Endothelial cell (in vitro differentiated cells): ENCODE data around the gene GNLY. TPM values are rescaled to one million over a fixed set of nuclear protein-coding genes. Genes with fewer than 3 reads are reported as not detected.

ENCODE experiments used
- DNase-seq: peaks from one replicate; pipeline ENCODE4 v3.0.0; 2021; ENCODE audit warnings: low spot score
- H3K27ac Mint-ChIP-seq: one replicate; pipeline ENCODE4 v1.8.0; 2021; ENCODE audit warnings: mixed read lengths, inconsistent platforms; ENCODE audit not compliant: unreplicated experiment
- H3K27me3 Mint-ChIP-seq: one replicate; pipeline ENCODE4 v1.8.0; 2021; ENCODE audit warnings: mild to moderate bottlenecking, moderate library complexity, mixed read lengths, inconsistent platforms; ENCODE audit not compliant: unreplicated experiment
- H3K36me3 Mint-ChIP-seq: one replicate; pipeline ENCODE4 v1.8.0; 2021; ENCODE audit warnings: mild to moderate bottlenecking, low read depth, mixed read lengths, inconsistent platforms; ENCODE audit not compliant: unreplicated experiment
- H3K4me1 Mint-ChIP-seq: one replicate; pipeline ENCODE4 v1.8.0; 2021; ENCODE audit warnings: mild to moderate bottlenecking, mixed read lengths, inconsistent platforms; ENCODE audit not compliant: unreplicated experiment
- H3K4me3 Mint-ChIP-seq: one replicate; pipeline ENCODE4 v1.8.0; 2021; ENCODE audit warnings: mild to moderate bottlenecking, mixed read lengths, inconsistent platforms; ENCODE audit not compliant: unreplicated experiment
- H3K9me3 Mint-ChIP-seq: one replicate; pipeline ENCODE4 v1.8.0; 2021; ENCODE audit warnings: mixed read lengths, inconsistent platforms; ENCODE audit not compliant: unreplicated experiment
- total RNA-seq: library from RNA; stranded (reverse); fragmentation: NEBNext Ultra II Directional; extraction: Animal tissue kit (Norgen Biotek cat#: 25700); gene quantifications from one replicate; pipeline ENCODE4 v1.2.1, GENCODE V29; 2021; ENCODE audit not compliant: unreplicated experiment
- TF ChIP-seq, protein P1 (sequence below): fragments of 200-600 bp; sonication (generic); IDR thresholded peaks from one replicate; pipeline ENCODE4 v1.5.0; 2021; ENCODE audit warnings: antibody characterized with exemption; ENCODE audit not compliant: unreplicated experiment

The GNLY gene
- total RNA-seq, 1 donor from 2014 or later: not detected

DNA sequence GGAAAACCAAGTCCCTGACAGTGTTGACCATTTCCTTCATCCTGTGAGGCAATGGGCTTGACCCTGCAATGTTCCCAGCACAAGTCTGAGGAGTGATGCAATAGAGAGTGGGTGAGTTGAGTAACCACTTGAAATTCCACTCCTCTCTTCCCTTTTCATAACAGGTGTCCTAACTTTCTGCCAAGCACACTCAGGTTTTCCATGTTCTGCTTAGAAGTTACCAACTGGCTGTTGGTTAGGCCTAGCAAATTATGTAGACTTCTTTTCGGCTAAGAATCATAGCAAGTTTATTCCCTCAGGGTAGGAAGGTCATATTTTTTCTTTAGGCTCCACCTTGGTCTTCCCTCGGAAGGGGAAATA lies 11.5 kb downstream of the GNLY start:
- Mint-ChIP-seq H3K36me3 (no peaks in the 10 kb centered on the region), H3K9me3 (no peaks in the 10 kb centered on the region), H3K27me3 (peaks cover 4% of the 10 kb centered on the region), H3K4me1 (peaks cover 46% of the 10 kb centered on the region), H3K27ac (peak overlapping the region; percentile 94), H3K4me3 (no peak overlapping the region)
- DNase-seq: no peak
- TF ChIP-seq, protein P1, sequence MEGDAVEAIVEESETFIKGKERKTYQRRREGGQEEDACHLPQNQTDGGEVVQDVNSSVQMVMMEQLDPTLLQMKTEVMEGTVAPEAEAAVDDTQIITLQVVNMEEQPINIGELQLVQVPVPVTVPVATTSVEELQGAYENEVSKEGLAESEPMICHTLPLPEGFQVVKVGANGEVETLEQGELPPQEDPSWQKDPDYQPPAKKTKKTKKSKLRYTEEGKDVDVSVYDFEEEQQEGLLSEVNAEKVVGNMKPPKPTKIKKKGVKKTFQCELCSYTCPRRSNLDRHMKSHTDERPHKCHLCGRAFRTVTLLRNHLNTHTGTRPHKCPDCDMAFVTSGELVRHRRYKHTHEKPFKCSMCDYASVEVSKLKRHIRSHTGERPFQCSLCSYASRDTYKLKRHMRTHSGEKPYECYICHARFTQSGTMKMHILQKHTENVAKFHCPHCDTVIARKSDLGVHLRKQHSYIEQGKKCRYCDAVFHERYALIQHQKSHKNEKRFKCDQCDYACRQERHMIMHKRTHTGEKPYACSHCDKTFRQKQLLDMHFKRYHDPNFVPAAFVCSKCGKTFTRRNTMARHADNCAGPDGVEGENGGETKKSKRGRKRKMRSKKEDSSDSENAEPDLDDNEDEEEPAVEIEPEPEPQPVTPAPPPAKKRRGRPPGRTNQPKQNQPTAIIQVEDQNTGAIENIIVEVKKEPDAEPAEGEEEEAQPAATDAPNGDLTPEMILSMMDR: no peak

DNA sequence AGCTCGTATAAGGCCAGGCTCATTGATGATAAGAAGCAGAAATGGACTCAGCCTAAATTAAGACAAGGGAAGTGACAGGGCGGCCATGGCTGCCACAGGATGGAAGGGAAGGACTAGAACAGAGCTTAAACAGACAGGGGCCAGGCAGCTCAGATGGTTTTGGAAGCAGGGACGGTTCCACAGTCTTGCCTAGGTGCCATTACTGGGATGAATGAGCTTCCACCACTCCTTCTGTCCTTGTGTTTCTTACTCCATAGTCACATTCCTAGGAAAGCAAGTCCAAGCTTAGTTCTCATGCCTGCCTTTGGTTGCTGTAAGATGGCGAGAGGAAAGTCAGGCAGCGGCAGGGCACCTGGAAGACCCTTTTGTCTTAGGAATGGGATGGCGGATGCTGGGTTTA lies 11.9 kb downstream of the GNLY start:
- H3K4me1 Mint-ChIP-seq: peaks cover 50% of the 10 kb centered on the region
- DNase-seq: no peak
- TF ChIP-seq, protein P1: no peak
- no peaks in the 10 kb centered on the region for H3K9me3 Mint-ChIP-seq
- peaks cover 8% of the 10 kb centered on the region for H3K27me3 Mint-ChIP-seq
- H3K27ac Mint-ChIP-seq: peak overlapping the region; percentile 94
- H3K4me3 Mint-ChIP-seq: no peak overlapping the region
- no peaks in the 10 kb centered on the region for H3K36me3 Mint-ChIP-seq

GRCh38 chr2:85706599-85707296 lies 12.6 kb downstream of the GNLY start:
- no peak overlapping the region for H3K27ac Mint-ChIP-seq
- H3K4me3 Mint-ChIP-seq: no peak overlapping the region
- H3K27me3 Mint-ChIP-seq: peaks cover 8% of the 10 kb centered on the region
- peaks cover 57% of the 10 kb centered on the region for H3K4me1 Mint-ChIP-seq
- no peak for DNase-seq
- no peaks in the 10 kb centered on the region for H3K36me3 Mint-ChIP-seq
- TF ChIP-seq, protein P1: no peak
- H3K9me3 Mint-ChIP-seq: no peaks in the 10 kb centered on the region

DNA sequence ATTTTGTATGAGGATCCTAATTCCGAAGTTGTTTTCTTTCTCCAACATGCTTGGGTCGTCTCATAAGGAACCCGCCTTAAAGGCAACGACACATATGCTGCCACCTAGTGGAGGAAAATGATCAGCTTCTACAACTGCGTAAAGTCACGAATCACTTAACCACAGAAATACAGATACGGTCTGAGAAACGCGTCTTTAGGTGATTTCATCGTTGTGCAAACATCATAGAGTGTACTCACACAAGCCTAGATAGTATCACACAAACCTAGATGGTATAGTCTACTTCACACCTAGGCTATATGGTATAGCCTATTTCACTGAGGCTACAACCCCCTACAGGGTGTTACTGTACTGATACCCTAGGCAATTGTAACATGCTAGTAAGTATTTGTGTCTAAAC lies 13.1 kb downstream of the GNLY start:
- H3K27me3 Mint-ChIP-seq: peaks cover 8% of the 10 kb centered on the region
- no peaks in the 10 kb centered on the region for H3K9me3 Mint-ChIP-seq
- TF ChIP-seq, protein P1: peak; percentile 81
- H3K4me1 Mint-ChIP-seq: peaks cover 59% of the 10 kb centered on the region
- H3K27ac Mint-ChIP-seq: no peak overlapping the region
- DNase-seq: peak; percentile 66
- no peaks in the 10 kb centered on the region for H3K36me3 Mint-ChIP-seq
- H3K4me3 Mint-ChIP-seq: no peak overlapping the region

DNA sequence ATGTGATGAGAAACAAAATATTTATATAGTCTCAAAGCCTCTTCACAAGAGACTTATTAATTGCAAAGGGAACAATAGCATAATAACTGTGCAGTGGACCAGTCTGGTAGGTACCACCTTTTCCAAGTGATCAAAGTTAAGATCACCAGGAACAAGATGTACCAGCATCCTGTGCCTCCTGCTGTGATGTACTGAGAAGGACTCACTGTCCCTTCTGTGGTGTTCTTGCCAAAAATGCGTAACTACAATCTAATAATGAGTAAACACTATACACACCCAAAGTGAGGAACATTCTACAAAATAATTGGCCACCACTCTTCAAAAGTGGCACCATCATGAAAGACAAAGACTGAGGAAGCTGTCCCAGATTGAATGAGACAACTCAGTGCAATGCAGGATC lies 14.5 kb downstream of the GNLY start:
- no peak overlapping the region for H3K27ac Mint-ChIP-seq
- no peak overlapping the region for H3K4me3 Mint-ChIP-seq
- TF ChIP-seq, protein P1: no peak
- DNase-seq: no peak
- H3K9me3 Mint-ChIP-seq: no peaks in the 10 kb centered on the region
- peaks cover 8% of the 10 kb centered on the region for H3K27me3 Mint-ChIP-seq
- H3K4me1 Mint-ChIP-seq: peaks cover 64% of the 10 kb centered on the region
- H3K36me3 Mint-ChIP-seq: no peaks in the 10 kb centered on the region
